HepG2 (cell line): Measurements from ENCODE around the gene USP11. TPM values are rescaled to one million over a fixed set of nuclear protein-coding genes. Genes with fewer than 3 reads are reported as not detected.

Experiments used
- ATAC-seq: fragments of 200-7000 bp; cut with Tn5 transposase; 3 replicates; pipeline ENCODE4 v1.9.1; 2020; ENCODE audit warnings: mild to moderate bottlenecking, moderate library complexity
- Bru-seq: library from RNA; stranded (reverse); fragments of 400-500 nt; gene quantifications from one replicate; lab custom pipeline; 2021; lab: Mats Ljungman, UMichigan
- BruChase-seq, 2 experiments: library from RNA; stranded (reverse); fragments of 400-500 nt; gene quantifications; one replicate each; lab custom pipeline; 2021; lab: Mats Ljungman, UMichigan
- BruUV-seq: library from RNA; stranded (reverse); fragments of 400-500 nt; replicated peaks from 2 replicates; lab custom pipeline; 2021; lab: Mats Ljungman, UMichigan
- CTCF ChIA-PET: fragments of 300-600 bp; formaldehyde crosslinking; extraction: SDS; loops from one replicate; lab custom pipeline; 2021; ENCODE audit warnings: low total read pairs, inconsistent platforms, low intra/inter-chr PET ratio; lab: Yijun Ruan, JAX
- POLR2A ChIA-PET: fragments of 350-600 bp; sonication (Branson Sonifier 250); formaldehyde crosslinking; loops from one replicate; lab custom pipeline; 2020; ENCODE audit warnings: antibody characterized with exemption, inconsistent platforms; lab: Yijun Ruan, JAX
- DNase-seq: peaks from one replicate; pipeline ENCODE4 v3.0.0-alpha.2; 2015; ENCODE audit warnings: low spot score
- FAIRE-seq: peaks from 3 replicates; lab custom pipeline; 2011; peaks lifted over from hg19 to GRCh38; lab: Jason Lieb, UNC
- H2AFZ ChIP-seq: one replicate; pipeline ENCODE4 v1.6.1; 2011; ENCODE audit warnings: low read length, inconsistent platforms
- H3K27ac ChIP-seq: fragments of 300-600 bp; 3 replicates; pipeline ENCODE4 v1.8.0; 2011; ENCODE audit warnings: mixed run types, mild to moderate bottlenecking, mixed read lengths, low read length, inconsistent platforms; ENCODE audit not compliant: insufficient read depth; ENCODE audit errors: extremely low read length
- H3K27me3 ChIP-seq, 2 experiments: fragments of 200-600 bp in 1 of 2; 2 replicates in 1 of 2; 3 replicates in 1 of 2; pipeline versions ENCODE4 v1.6.0 to v1.8.0; 2011; ENCODE audit warnings: low read length in 2 of 2, mild to moderate bottlenecking in 2 of 2, moderate library complexity in 2 of 2, inconsistent platforms in 1 of 2; ENCODE audit not compliant: insufficient read depth in 2 of 2, control insufficient read depth in 1 of 2
- H3K36me3 ChIP-seq, 2 experiments: fragments of 200-600 bp in 1 of 2; replicated peaks in 1 of 2; 2 replicates in 1 of 2; 3 replicates in 1 of 2; pipeline versions ENCODE4 v1.5.1 to v1.8.0; 2011; ENCODE audit warnings: low read length in 2 of 2, inconsistent platforms in 1 of 2; ENCODE audit not compliant: insufficient read depth in 2 of 2, control insufficient read depth in 1 of 2
- H3K4me1 ChIP-seq: 2 replicates; pipeline ENCODE4 v1.5.1; 2012; ENCODE audit warnings: low read length, inconsistent platforms; ENCODE audit not compliant: insufficient read depth
- H3K4me2 ChIP-seq: 2 replicates; pipeline ENCODE4 v1.6.0; 2011; ENCODE audit warnings: low read depth, low read length, inconsistent platforms
- H3K4me3 ChIP-seq, 3 experiments: fragments of 200-600 bp in 1 of 3; sonication (generic), shearing (Covaris generic) in 1 of 3; replicated peaks in 1 of 3; 2 replicates each; pipeline ENCODE4 v1.5.1; 2011 to 2016; ENCODE audit warnings: low read length in 3 of 3, inconsistent platforms in 2 of 3, low read depth in 2 of 3, mild to moderate bottlenecking in 2 of 3, control low read depth in 1 of 3, mixed read lengths in 1 of 3; ENCODE audit not compliant: insufficient read depth in 1 of 3
- H3K79me2 ChIP-seq: one replicate; pipeline ENCODE4 v1.6.1; 2011; ENCODE audit warnings: low read length, inconsistent platforms; ENCODE audit not compliant: insufficient read depth
- H3K9ac ChIP-seq: 2 replicates; pipeline ENCODE4 v1.6.0; 2011; ENCODE audit warnings: mild to moderate bottlenecking, low read depth, low read length, inconsistent platforms; ENCODE audit not compliant: insufficient read depth
- H3K9me3 ChIP-seq: 2 replicates; pipeline ENCODE4 v1.5.1; 2012; ENCODE audit warnings: mild to moderate bottlenecking, low read length
- H4K20me1 ChIP-seq: 2 replicates; pipeline ENCODE4 v1.6.0; 2011; ENCODE audit warnings: inconsistent platforms, mild to moderate bottlenecking, low read length, moderate library complexity; ENCODE audit not compliant: insufficient read depth
- HMGXB3 ChIP-seq: sonication (generic); formaldehyde crosslinking; IDR thresholded peaks from 2 replicates; pipeline ENCODE4 v1.4.0; 2020; ENCODE audit warnings: missing genetic modification reagents, borderline replicate concordance
- NCOA2 ChIP-seq: sonication (generic); formaldehyde crosslinking; IDR thresholded peaks from 2 replicates; pipeline ENCODE4 v1.8.0; 2022; ENCODE audit warnings: inconsistent platforms
- PCBP2 ChIP-seq: fragments of 200-400 bp; formaldehyde crosslinking; optimal IDR thresholded peaks from 2 replicates; pipeline ENCODE3; 2018; ENCODE audit warnings: low read length, low read depth; ENCODE audit not compliant: poor library complexity, severe bottlenecking
- ZKSCAN5 ChIP-seq: sonication (generic); formaldehyde crosslinking; IDR thresholded peaks from 2 replicates; pipeline ENCODE4 v1.5.1; 2020; ENCODE audit warnings: mild to moderate bottlenecking, missing genetic modification reagents
- ZNF350 ChIP-seq: sonication (generic); formaldehyde crosslinking; IDR thresholded peaks from 2 replicates; pipeline ENCODE4 v1.4.0; 2020; ENCODE audit warnings: mild to moderate bottlenecking, low read depth, missing genetic modification reagents, borderline replicate concordance
- ZNF678 ChIP-seq: sonication (generic); formaldehyde crosslinking; IDR thresholded peaks from 2 replicates; pipeline ENCODE4 v1.4.0; 2020; ENCODE audit warnings: mild to moderate bottlenecking, missing genetic modification reagents
- ZNF703 ChIP-seq: sonication (generic); formaldehyde crosslinking; IDR thresholded peaks from 2 replicates; pipeline ENCODE4 v1.5.1; 2020; ENCODE audit warnings: missing genetic modification reagents, mild to moderate bottlenecking, moderate library complexity, borderline replicate concordance
- ZNF83 ChIP-seq: sonication (generic); formaldehyde crosslinking; IDR thresholded peaks from 2 replicates; pipeline ENCODE4 v1.4.0; 2020; ENCODE audit warnings: missing genetic modification reagents, mild to moderate bottlenecking, borderline replicate concordance
- WGBS: methylation state at CpG from one replicate; pipeline ENCODE4 v1.1.6; 2017; ENCODE audit warnings: low lambda C conversion rate; 5-methylcytosine and 5-hydroxymethylcytosine counted together
- in situ Hi-C: cut with HindIII; loops from 2 replicates; pipeline ENCODE4 v1.10.0; 2017; ENCODE audit warnings: low pct_unique_long_range_greater_than_20kb; ENCODE audit not compliant: extremely low pct_ligation_motif_present
- intact Hi-C: fragments of 100-400 bp; cut with micrococcal nuclease; formaldehyde crosslinking; loops from one replicate; pipeline ENCODE4 v1.10.0; 2022; ENCODE audit not compliant: unreplicated experiment
- long read RNA-seq, 2 experiments: library from RNA in 1 of 2; library from polyadenylated mRNA in 1 of 2; stranded (forward) in 1 of 2; unstranded in 1 of 2; transcript quantifications; one replicate each; pipeline ENCODE4 v2.0.0, GENCODE V29; 2019 to 2022
- polyA minus RNA-seq, 3 experiments: library from RNA; depleted of rRNA, polyadenylated mRNA; stranded (reverse); fragments of >200 nt; gene quantifications; 2 replicates each; pipeline ENCODE4 v1.2.3, GENCODE V29; 2011; ENCODE audit warnings: low replicate concordance in 1 of 3
- polyA plus RNA-seq, 8 experiments: library from polyadenylated mRNA; depleted of rRNA in 3 of 8; stranded (reverse) in 7 of 8; unstranded in 1 of 8; fragments of >200 nt; fragmentation: Illumina TruSeq in 4 of 8; extraction: Trizol in 4 of 8; gene quantifications; 2 replicates each; pipeline versions ENCODE4 v1.2.1 to v1.2.3, GENCODE V29; 2011 to 2016; ENCODE audit warnings: low read depth in 4 of 8, missing spikeins in 1 of 8, mixed read lengths in 1 of 8; ENCODE audit not compliant: insufficient read depth in 1 of 8
- total RNA-seq, 5 experiments: library from RNA; depleted of rRNA; stranded (reverse); fragments of >200 nt; fragmentation: Illumina TruSeq; extraction: Trizol; gene quantifications; 2 replicates each; pipeline ENCODE4 v1.2.3, GENCODE V29; 2016; ENCODE audit warnings: low read depth in 1 of 5
- TF ChIP-seq, protein P1 (sequence below): IDR thresholded peaks from 2 replicates; pipeline ENCODE4 v1.6.1; 2016; ENCODE audit warnings: mild to moderate bottlenecking
- TF ChIP-seq, protein P2 (sequence below): sonication (generic); formaldehyde crosslinking; IDR thresholded peaks from 2 replicates; pipeline ENCODE4 v1.8.1; 2023; ENCODE audit warnings: missing genetic modification reagents, inconsistent platforms, borderline replicate concordance

Gene USP11
- total RNA-seq (2016; rRNA removed; fragmentation: Illumina TruSeq; extraction: Trizol) (23.8 and 33.6 TPM in 2 replicates), polyA plus RNA-seq (2011; rRNA removed) (31.7 and 38.8 TPM in 2 replicates), polyA minus RNA-seq (2011; rRNA and poly(A)+ RNA removed; ENCODE audit: low replicate concordance) (100 and 124 TPM in 2 replicates), Bru-seq, nascent RNA (percentile 75 among the genes with signal in this experiment), BruChase-seq, experiment 1, labeled RNA remaining after a 6-hour chase (percentile 85 among the genes with signal in this experiment), BruChase-seq, experiment 2, labeled RNA remaining after a 2-hour chase (percentile 76 among the genes with signal in this experiment)
- total RNA-seq (2016; cell fraction: cytosol; rRNA removed; fragmentation: Illumina TruSeq; extraction: Trizol; ENCODE audit: low read depth) = 4.6 and 5.6 TPM in 2 replicates
- total RNA-seq (2016; cell fraction: insoluble cytoplasmic fraction; rRNA removed; fragmentation: Illumina TruSeq; extraction: Trizol) = 23.6 and 32.3 TPM in 2 replicates
- 5.5 and 6.3 TPM in 2 replicates for total RNA-seq (2016; cell fraction: membrane; rRNA removed; fragmentation: Illumina TruSeq; extraction: Trizol)
- total RNA-seq (2016; cell fraction: nucleus; rRNA removed; fragmentation: Illumina TruSeq; extraction: Trizol) = 21.6 and 22.6 TPM in 2 replicates
- 17.8 and 18.8 TPM in 2 replicates for polyA plus RNA-seq (2011; cell fraction: cytosol; rRNA removed)
- 103 TPM in 2 replicates for polyA plus RNA-seq (2011; cell fraction: nucleus; rRNA removed)
- polyA plus RNA-seq (2012) = 56.6 and 70.9 TPM in 2 replicates
- polyA plus RNA-seq (2016; cell fraction: cytosol; fragmentation: Illumina TruSeq; extraction: Trizol; ENCODE audit: low read depth) = 2.1 and 3.2 TPM in 2 replicates
- polyA plus RNA-seq (2016; cell fraction: insoluble cytoplasmic fraction; fragmentation: Illumina TruSeq; extraction: Trizol; ENCODE audit: low read depth) = 21.0 and 30.4 TPM in 2 replicates
- polyA plus RNA-seq (2016; cell fraction: membrane; fragmentation: Illumina TruSeq; extraction: Trizol; ENCODE audit: low read depth) = 4.6 and 5.3 TPM in 2 replicates
- 45.2 and 50.2 TPM in 2 replicates for polyA plus RNA-seq (2016; cell fraction: nucleus; fragmentation: Illumina TruSeq; extraction: Trizol; ENCODE audit: insufficient read depth, low read depth)
- polyA minus RNA-seq (2011; cell fraction: cytosol; rRNA and poly(A)+ RNA removed) = 41.3 and 57.4 TPM in 2 replicates
- polyA minus RNA-seq (2011; cell fraction: nucleus; rRNA and poly(A)+ RNA removed) = 55.4 and 68.5 TPM in 2 replicates
- long read RNA-seq, experiment 1, transcript USP11-204 (21 exons, 3,515 nt) = major isoform, 46 of 67 reads
- long read RNA-seq, experiment 1, partial matches to known transcripts = 14 of 67 reads
- long read RNA-seq, experiment 1, other reads (novel, unspliced or antisense) = 7 of 67 reads
- long read RNA-seq, experiment 2, transcript USP11-204 (21 exons, 3,515 nt) = major isoform, 115 of 237 reads
- long read RNA-seq, experiment 2, partial matches to known transcripts = 73 of 237 reads
- long read RNA-seq, experiment 2, other reads (novel, unspliced or antisense) = 49 of 237 reads

GRCh38 chrX:47232803-47233332, at the start of gene USP11:
Gene USP11, plus strand, starts transcription at chrX:47233009. Its CDS starts 35 bp downstream, at chrX:47233044.
- peaks cover 41% of the 10 kb centered on the region for H3K4me1 ChIP-seq
- peak; percentile 68 for ATAC-seq
- H3K9ac ChIP-seq = peak within 1 kb of the TSS; percentile 87
- H3K36me3 ChIP-seq = peaks cover 0 to 2% of the 10 kb centered on the region in 2 experiments; a peak in 1 of 5 replicates
- WGBS = 3% methylated on average over 11 of the region's 46 CpGs
- peak within 1 kb of the TSS; percentile 67 to 73 (median 69) for H3K4me3 ChIP-seq
- intact Hi-C loops = loop anchor here (10.0 kb wide), 1 partner anchor 82 kb away; no protein-coding TSS in a partner anchor
- POLR2A ChIA-PET = interaction anchor here (0.8 to 3.5 kb wide), 10 partner anchors 13 to 88 kb away, joined by 3 to 69 read pairs (median 5); partner anchors contain the start of genes CDK16 and NDUFB11
- no TSS peak for BruUV-seq
- peaks cover 29% of the 10 kb centered on the region for H3K79me2 ChIP-seq
- CTCF ChIA-PET = no interaction called here
- H3K27ac ChIP-seq = peak within 1 kb of the TSS; percentile 90
- H2AFZ ChIP-seq = no peak within 1 kb of the TSS
- peak within 1 kb of the TSS; percentile 89 for H3K4me2 ChIP-seq
- no peak for FAIRE-seq
- no peaks in the 10 kb centered on the region; a peak in 1 of 5 replicates for H3K27me3 ChIP-seq
- H3K9me3 ChIP-seq = no peaks in the 10 kb centered on the region
- no peaks in the 10 kb centered on the region for H4K20me1 ChIP-seq
- in situ Hi-C loops = no loop called here
- peak; percentile 47 for DNase-seq
- TF ChIP-seq, protein P1, sequence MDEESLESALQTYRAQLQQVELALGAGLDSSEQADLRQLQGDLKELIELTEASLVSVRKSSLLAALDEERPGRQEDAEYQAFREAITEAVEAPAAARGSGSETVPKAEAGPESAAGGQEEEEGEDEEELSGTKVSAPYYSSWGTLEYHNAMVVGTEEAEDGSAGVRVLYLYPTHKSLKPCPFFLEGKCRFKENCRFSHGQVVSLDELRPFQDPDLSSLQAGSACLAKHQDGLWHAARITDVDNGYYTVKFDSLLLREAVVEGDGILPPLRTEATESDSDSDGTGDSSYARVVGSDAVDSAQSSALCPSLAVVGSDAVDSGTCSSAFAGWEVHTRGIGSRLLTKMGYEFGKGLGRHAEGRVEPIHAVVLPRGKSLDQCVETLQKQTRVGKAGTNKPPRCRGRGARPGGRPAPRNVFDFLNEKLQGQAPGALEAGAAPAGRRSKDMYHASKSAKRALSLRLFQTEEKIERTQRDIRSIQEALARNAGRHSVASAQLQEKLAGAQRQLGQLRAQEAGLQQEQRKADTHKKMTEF (CRISPR knock-in tag) = no peak; the same call in 1 of the 2 replicates
- TF ChIP-seq PCBP2 = no peak
- TF ChIP-seq ZNF703 (CRISPR knock-in tag) = no peak
- TF ChIP-seq NCOA2 (CRISPR knock-in tag) = no peak
- no peak for TF ChIP-seq HMGXB3 (CRISPR knock-in tag)
- TF ChIP-seq ZKSCAN5 = no peak
- TF ChIP-seq ZNF350 (CRISPR knock-in tag) = peak; percentile 52; the same call in 1 of the 2 replicates
- TF ChIP-seq ZNF83 (CRISPR knock-in tag) = no peak
- TF ChIP-seq, protein P2, sequence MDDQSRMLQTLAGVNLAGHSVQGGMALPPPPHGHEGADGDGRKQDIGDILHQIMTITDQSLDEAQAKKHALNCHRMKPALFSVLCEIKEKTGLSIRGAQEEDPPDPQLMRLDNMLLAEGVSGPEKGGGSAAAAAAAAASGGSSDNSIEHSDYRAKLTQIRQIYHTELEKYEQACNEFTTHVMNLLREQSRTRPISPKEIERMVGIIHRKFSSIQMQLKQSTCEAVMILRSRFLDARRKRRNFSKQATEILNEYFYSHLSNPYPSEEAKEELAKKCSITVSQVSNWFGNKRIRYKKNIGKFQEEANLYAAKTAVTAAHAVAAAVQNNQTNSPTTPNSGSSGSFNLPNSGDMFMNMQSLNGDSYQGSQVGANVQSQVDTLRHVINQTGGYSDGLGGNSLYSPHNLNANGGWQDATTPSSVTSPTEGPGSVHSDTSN (CRISPR knock-in tag) = no peak
- TF ChIP-seq ZNF678 (CRISPR knock-in tag) = no peak
